RWPE2 (cell line): Measurements from ENCODE around the gene SERPINB6.

ENCODE experiments used
- ATAC-seq: fragments of 200-7000 bp; cut with Tn5 transposase; 3 replicates; pipeline ENCODE4 v1.9.1; 2021; ENCODE audit warnings: low read depth
- DNase-seq: peaks from one replicate; pipeline ENCODE4 v3.0.0-alpha.2; 2020; ENCODE audit warnings: low spot score
- H3K27ac ChIP-seq: fragments of 450-650 bp; 2 replicates; pipeline ENCODE4 v1.5.1; 2017; ENCODE audit warnings: mild to moderate bottlenecking; ENCODE audit not compliant: poor library complexity, severe bottlenecking
- H3K27me3 ChIP-seq: fragments of 250-450 bp; sonication (Bioruptor Pico); 2 replicates; pipeline ENCODE4 v1.5.1; 2021; ENCODE audit warnings: mild to moderate bottlenecking, moderate library complexity; ENCODE audit not compliant: insufficient read depth, poor library complexity, severe bottlenecking
- H3K36me3 ChIP-seq: fragments of 250-450 bp; sonication (Bioruptor Pico); 2 replicates; pipeline ENCODE4 v1.5.1; 2020; ENCODE audit warnings: low read depth, mild to moderate bottlenecking, moderate library complexity
- H3K4me1 ChIP-seq: fragments of 250-450 bp; sonication (Bioruptor Pico); 2 replicates; pipeline ENCODE4 v1.5.1; 2021; ENCODE audit warnings: mild to moderate bottlenecking, moderate library complexity; ENCODE audit not compliant: insufficient read depth, poor library complexity, severe bottlenecking
- H3K4me3 ChIP-seq: fragments of 250-450 bp; sonication (Bioruptor Pico); 2 replicates; pipeline ENCODE4 v1.5.1; 2021; ENCODE audit warnings: mild to moderate bottlenecking, moderate library complexity; ENCODE audit not compliant: severe bottlenecking
- H3K9me3 ChIP-seq: fragments of 250-450 bp; sonication (Bioruptor Pico); 2 replicates; pipeline ENCODE4 v1.5.1; 2021; ENCODE audit warnings: mild to moderate bottlenecking, moderate library complexity; ENCODE audit not compliant: severe bottlenecking
- CTCF ChIP-seq: fragments of 450-650 bp; IDR thresholded peaks from one replicate; pipeline ENCODE4 v1.5.1; 2017; ENCODE audit warnings: mild to moderate bottlenecking, moderate library complexity; ENCODE audit not compliant: poor library complexity, severe bottlenecking

Gene SERPINB6

GRCh38 chr6:2920671-2921112 lies 50.7 kb downstream of the SERPINB6 start:
- no peak for DNase-seq
- Histone ChIP-seq H3K27ac (no peak overlapping the region), H3K27me3 (no peaks in the 10 kb centered on the region), H3K9me3 (no peaks in the 10 kb centered on the region), H3K4me1 (no peaks in the 10 kb centered on the region), H3K36me3 (no peaks in the 10 kb centered on the region), H3K4me3 (no peak overlapping the region)
- ATAC-seq = no peak
- TF ChIP-seq CTCF = no peak

GRCh38 chr6:2919886-2920285 lies 51.5 kb downstream of the SERPINB6 start:
- Histone ChIP-seq H3K36me3 (no peaks in the 10 kb centered on the region), H3K9me3 (no peaks in the 10 kb centered on the region), H3K4me3 (no peak overlapping the region), H3K4me1 (no peaks in the 10 kb centered on the region), H3K27ac (no peak overlapping the region), H3K27me3 (no peaks in the 10 kb centered on the region)
- DNase-seq = no peak
- ATAC-seq = no peak
- TF ChIP-seq CTCF = no peak

- Histone ChIP-seq H3K9me3 (no peaks in the 10 kb centered on the region), H3K27ac (no peak overlapping the region), H3K4me3 (no peak overlapping the region), H3K27me3 (no peaks in the 10 kb centered on the region), H3K36me3 (no peaks in the 10 kb centered on the region), H3K4me1 (no peaks in the 10 kb centered on the region)
- DNase-seq (no peak), ATAC-seq (no peak)
- TF ChIP-seq CTCF = no peak
These were observed 52.0 kb downstream of the SERPINB6 start for GRCh38 chr6:2919401-2919800.

- no peak for TF ChIP-seq CTCF
These were observed 52.4 kb downstream of the SERPINB6 start for GRCh38 chr6:2918936-2919335.

GRCh38 chr6:2917801-2918445 lies 53.4 kb downstream of the SERPINB6 start:
- ATAC-seq (no peak), DNase-seq (no peak)
- H3K36me3 ChIP-seq = no peaks in the 10 kb centered on the region
- no peak overlapping the region for H3K27ac ChIP-seq
- H3K4me1 ChIP-seq = no peaks in the 10 kb centered on the region
- H3K27me3 ChIP-seq = no peaks in the 10 kb centered on the region
- no peak for TF ChIP-seq CTCF
- no peaks in the 10 kb centered on the region for H3K9me3 ChIP-seq
- no peak overlapping the region for H3K4me3 ChIP-seq

More at GRCh38 chr6:2918936-2919335, 52.4 kb downstream of the SERPINB6 start:
- no peak for DNase-seq
- no peaks in the 10 kb centered on the region for H3K9me3 ChIP-seq
- H3K27ac ChIP-seq = no peak overlapping the region
- no peaks in the 10 kb centered on the region for H3K36me3 ChIP-seq
- ATAC-seq = no peak
- no peaks in the 10 kb centered on the region for H3K4me1 ChIP-seq
- no peaks in the 10 kb centered on the region for H3K27me3 ChIP-seq
- H3K4me3 ChIP-seq = no peak overlapping the region
